Lung (tissue), 12 donors: ENCODE measurements around the gene METTL3. TPM values are rescaled to one million over a fixed set of nuclear protein-coding genes. Genes with fewer than 3 reads are reported as not detected.

Experiments
- ATAC-seq: fragments of 200-7000 bp; cut with Tn5 transposase; one replicate; pipeline ENCODE4 v1.9.1; 2020; ENCODE audit warnings: moderate number of reproducible peaks; ENCODE audit not compliant: insufficient read depth, low FRiP score
- DNase-seq, 3 donors: peaks; one replicate each; pipeline ENCODE4 v3.0.0-alpha.2; 2013 to 2017
- H3K27ac ChIP-seq, 2 donors: one replicate each; pipeline ENCODE4 v1.5.1; 2013; ENCODE audit warnings: mild to moderate bottlenecking in 2 of 2, moderate library complexity in 2 of 2, control low read depth in 1 of 2, inconsistent platforms in 1 of 2, low read depth in 1 of 2, low read length in 1 of 2
- H3K27me3 ChIP-seq, 3 donors: one replicate each; pipeline ENCODE4 v1.5.1; 2013; ENCODE audit warnings: low read length in 2 of 3; ENCODE audit not compliant: control insufficient read depth in 3 of 3, insufficient read depth in 3 of 3
- H3K36me3 ChIP-seq, 4 donors: one replicate each; pipeline ENCODE4 v1.5.1; 2013; ENCODE audit warnings: low read length in 4 of 4, mild to moderate bottlenecking in 1 of 4, moderate library complexity in 1 of 4; ENCODE audit not compliant: control insufficient read depth in 4 of 4, insufficient read depth in 4 of 4
- H3K4me1 ChIP-seq, 5 donors: one replicate each; pipeline ENCODE4 v1.5.1; 2013; ENCODE audit warnings: low read length in 5 of 5, mild to moderate bottlenecking in 2 of 5, moderate library complexity in 1 of 5; ENCODE audit not compliant: control insufficient read depth in 5 of 5, insufficient read depth in 5 of 5
- H3K4me3 ChIP-seq: one replicate; pipeline ENCODE4 v1.5.1; 2013; ENCODE audit warnings: mild to moderate bottlenecking, control low read depth, moderate library complexity
- H3K9ac ChIP-seq, 2 donors: one replicate each; pipeline ENCODE4 v1.5.1; 2013; ENCODE audit warnings: low read length in 2 of 2, control low read depth in 1 of 2; ENCODE audit not compliant: insufficient read depth in 1 of 2
- H3K9me3 ChIP-seq, 4 donors: one replicate each; pipeline ENCODE4 v1.5.1; 2013; ENCODE audit warnings: low read length in 3 of 4, mild to moderate bottlenecking in 1 of 4, moderate library complexity in 1 of 4; ENCODE audit not compliant: control insufficient read depth in 4 of 4, insufficient read depth in 3 of 4
- WGBS, 2 donors: extraction: QIAGEN DNeasy Blood & Tissue Kit; methylation state at CpG; one replicate each; pipeline ENCODE4 v1.1.7; 2013; 5-methylcytosine and 5-hydroxymethylcytosine counted together
- polyA plus RNA-seq, 2 donors: library from polyadenylated mRNA; stranded (reverse); fragments of 200-250 nt; gene quantifications; one replicate each; pipeline ENCODE4 v1.2.1, GENCODE V29; 2013
- total RNA-seq, 2 donors: library from RNA; depleted of rRNA in 1 of 2; stranded (reverse); fragments of >200 nt in 1 of 2; gene quantifications; one replicate each; pipeline ENCODE4 v1.2.1, GENCODE V29; 2014 to 2021
- TF ChIP-seq, protein P1 (sequence below): IDR thresholded peaks from 2 replicates; pipeline ENCODE4 v1.5.1; 2012; ENCODE audit warnings: mild to moderate bottlenecking; ENCODE audit errors: control extremely low read depth, extremely low read depth
- donor health status: control.
- donor health status: control.
- donor health status: Bipolar disorder and iron deficiency.
- donor health status: healthy.
- donor health status: DM: yes; HTN: yes; CAD: no.

Gene METTL3
- total and polyA plus RNA-seq, 4 donors: 34.6 to 77.2 (median 44.4) TPM

DNA sequence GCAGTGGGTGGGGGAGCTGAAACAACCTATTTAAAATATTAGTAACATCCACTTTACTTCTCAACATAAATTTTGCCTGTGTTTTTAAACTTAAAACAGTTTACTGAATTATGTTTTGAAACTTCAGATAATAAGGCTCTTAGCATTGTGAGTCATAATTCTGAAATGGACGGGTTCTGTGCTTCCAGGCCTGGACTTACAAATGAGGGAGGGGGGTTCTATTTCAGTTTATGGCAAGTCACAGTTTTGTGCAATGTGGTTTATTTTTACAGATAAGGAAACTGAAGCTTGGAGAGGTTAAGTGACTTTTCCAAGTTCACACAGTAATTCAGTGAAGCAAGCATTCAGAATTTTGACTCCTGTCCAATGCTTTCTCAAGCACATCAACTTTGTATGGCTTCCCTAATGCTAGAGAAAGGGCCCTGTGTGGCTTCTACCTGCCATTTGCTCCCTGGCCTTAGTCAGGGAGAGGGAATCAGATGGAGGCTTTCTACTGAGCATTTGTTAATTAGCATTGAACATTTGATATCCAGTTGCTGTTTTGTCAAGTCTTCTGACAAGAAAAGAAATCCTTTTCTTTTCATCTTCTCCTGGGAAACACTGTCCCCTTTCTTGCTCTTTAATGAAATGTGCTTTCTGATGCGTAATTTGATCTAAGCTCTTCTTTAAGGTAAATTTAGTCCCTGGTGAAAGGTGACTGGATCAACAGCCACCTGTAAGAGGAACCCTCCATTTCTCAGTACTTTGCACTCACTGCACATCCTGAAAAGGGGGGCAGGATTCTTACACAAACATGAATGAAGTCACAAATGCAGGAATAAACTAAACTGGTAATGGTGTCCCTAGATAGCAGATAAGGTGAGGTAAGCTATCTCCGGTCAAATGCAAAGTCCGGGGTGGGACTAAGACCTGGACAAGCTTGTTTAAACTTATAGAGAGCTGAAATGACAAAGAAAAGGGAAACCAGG lies 17.5 kb upstream of the METTL3 start:
- H3K4me3 ChIP-seq: no peak overlapping the region
- no peak overlapping the region for H3K9ac ChIP-seq
- peaks cover 0 to 12% (median 3%) of the 10 kb centered on the region in 5 donors for H3K4me1 ChIP-seq
- H3K9me3 ChIP-seq: no peaks in the 10 kb centered on the region
- no peak for ATAC-seq
- H3K27me3 ChIP-seq: peaks cover 0 to 3% (median 2%) of the 10 kb centered on the region in 3 donors
- peaks cover 0 to 8% (median 2%) of the 10 kb centered on the region in 4 donors for H3K36me3 ChIP-seq
- 66 to 68% methylated on average over 4 of the region's 4 CpGs for WGBS, 2 donors
- H3K27ac ChIP-seq: no peak overlapping the region
- no peak for DNase-seq
- TF ChIP-seq, protein P1, sequence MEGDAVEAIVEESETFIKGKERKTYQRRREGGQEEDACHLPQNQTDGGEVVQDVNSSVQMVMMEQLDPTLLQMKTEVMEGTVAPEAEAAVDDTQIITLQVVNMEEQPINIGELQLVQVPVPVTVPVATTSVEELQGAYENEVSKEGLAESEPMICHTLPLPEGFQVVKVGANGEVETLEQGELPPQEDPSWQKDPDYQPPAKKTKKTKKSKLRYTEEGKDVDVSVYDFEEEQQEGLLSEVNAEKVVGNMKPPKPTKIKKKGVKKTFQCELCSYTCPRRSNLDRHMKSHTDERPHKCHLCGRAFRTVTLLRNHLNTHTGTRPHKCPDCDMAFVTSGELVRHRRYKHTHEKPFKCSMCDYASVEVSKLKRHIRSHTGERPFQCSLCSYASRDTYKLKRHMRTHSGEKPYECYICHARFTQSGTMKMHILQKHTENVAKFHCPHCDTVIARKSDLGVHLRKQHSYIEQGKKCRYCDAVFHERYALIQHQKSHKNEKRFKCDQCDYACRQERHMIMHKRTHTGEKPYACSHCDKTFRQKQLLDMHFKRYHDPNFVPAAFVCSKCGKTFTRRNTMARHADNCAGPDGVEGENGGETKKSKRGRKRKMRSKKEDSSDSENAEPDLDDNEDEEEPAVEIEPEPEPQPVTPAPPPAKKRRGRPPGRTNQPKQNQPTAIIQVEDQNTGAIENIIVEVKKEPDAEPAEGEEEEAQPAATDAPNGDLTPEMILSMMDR: no peak

DNA sequence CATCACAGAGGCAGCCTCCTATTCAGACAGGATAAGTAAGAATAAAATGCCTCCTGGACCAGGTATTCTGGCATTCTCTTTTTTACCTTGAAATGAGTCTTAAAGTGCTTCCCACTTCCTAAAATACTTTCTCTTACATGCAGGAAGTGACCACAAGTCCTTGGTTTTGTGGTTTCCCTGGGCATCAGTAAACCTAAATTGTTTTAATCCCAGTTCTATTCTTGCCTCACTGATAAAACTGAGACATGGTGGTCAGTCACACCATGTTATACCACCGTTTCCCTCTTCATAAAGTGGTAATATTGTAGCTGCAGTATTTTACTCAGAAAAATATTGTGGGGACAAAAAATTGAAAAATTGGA lies 16.2 kb upstream of the METTL3 start:
- Histone ChIP-seq H3K36me3 (peaks cover 0 to 12% (median 3%) of the 10 kb centered on the region in 4 donors), H3K9me3 (no peaks in the 10 kb centered on the region), H3K4me3 (no peak overlapping the region), H3K27me3 (peaks cover 0 to 3% (median 2%) of the 10 kb centered on the region in 3 donors), H3K27ac (no peak overlapping the region), H3K4me1 (peaks cover 0 to 12% (median 4%) of the 10 kb centered on the region in 5 donors), H3K9ac (no peak overlapping the region)
- TF ChIP-seq, protein P1: no peak
- ATAC-seq (no peak), DNase-seq (no peak)
- 21 to 52% methylated on average over 1 of the region's 1 CpG for WGBS, 2 donors

- ATAC-seq: no peak
- WGBS, 2 donors: 6 to 23% methylated on average over 13 of the region's 13 CpGs
- Histone ChIP-seq H3K4me3 (peak overlapping the region; percentile 59), H3K9me3 (no peaks in the 10 kb centered on the region), H3K36me3 (peaks cover 0 to 13% (median 3%) of the 10 kb centered on the region in 4 donors), H3K9ac (peak overlapping the region in 1 of 2 donors; percentile 67), H3K27ac (peak overlapping the region in 1 of 2 donors; percentile 11), H3K27me3 (peaks cover 0 to 3% (median 2%) of the 10 kb centered on the region in 3 donors), H3K4me1 (peaks cover 0 to 12% (median 4%) of the 10 kb centered on the region in 5 donors)
- TF ChIP-seq, protein P1: no peak
- peak; percentile 17 to 25 (median 18) for DNase-seq
Measured at GRCh38 chr14:21526672-21527317, 15.7 kb upstream of the METTL3 start.
